IPS-20b (cell line): ENCODE results near the gene FOXO3.

ENCODE experiments used
- H3K27ac ChIP-seq: one replicate; pipeline ENCODE4 v1.5.1; 2013; ENCODE audit warnings: low read length
- H3K27me3 ChIP-seq: 2 replicates; pipeline ENCODE4 v1.6.1; 2013; ENCODE audit warnings: mild to moderate bottlenecking, low read length, inconsistent platforms; ENCODE audit not compliant: insufficient read depth
- H3K36me3 ChIP-seq: 2 replicates; pipeline ENCODE4 v1.6.1; 2013; ENCODE audit warnings: low read depth, mild to moderate bottlenecking, inconsistent platforms, low read length, moderate library complexity; ENCODE audit not compliant: insufficient read depth
- H3K4me1 ChIP-seq: 2 replicates; pipeline ENCODE4 v1.6.1; 2013; ENCODE audit warnings: mild to moderate bottlenecking, control low read depth, inconsistent platforms, low read length, moderate library complexity; ENCODE audit not compliant: insufficient read depth
- H3K4me3 ChIP-seq: 2 replicates; pipeline ENCODE4 v1.5.1; 2013; ENCODE audit warnings: mild to moderate bottlenecking, low read length, inconsistent platforms
- H3K9ac ChIP-seq: 2 replicates; pipeline ENCODE4 v1.6.1; 2013; ENCODE audit warnings: low read depth, mild to moderate bottlenecking, inconsistent platforms, low read length, moderate library complexity
- H3K9me3 ChIP-seq: 2 replicates; pipeline ENCODE4 v1.6.1; 2013; ENCODE audit warnings: mild to moderate bottlenecking, low read depth, low read length, inconsistent platforms; ENCODE audit not compliant: insufficient read depth

The FOXO3 gene

DNA sequence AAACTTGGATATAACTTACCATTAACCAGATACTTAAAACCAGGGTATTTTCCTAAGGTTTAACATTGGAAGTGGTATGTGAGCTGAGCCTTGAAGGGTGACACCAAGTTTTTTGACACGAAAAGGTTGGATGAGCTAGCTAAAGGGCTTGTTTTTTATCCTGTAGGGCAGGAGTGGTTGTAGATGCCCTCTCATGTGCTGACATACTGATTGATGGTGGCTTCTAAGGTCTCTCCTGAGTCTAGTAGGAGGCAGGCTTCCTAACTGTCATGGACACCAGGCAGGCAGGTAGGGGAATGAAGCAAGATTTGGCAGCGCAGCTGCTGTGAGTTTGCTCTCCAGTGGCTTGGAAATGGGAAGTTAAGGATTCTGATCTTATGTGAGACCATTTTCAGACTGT is 66.1 kb downstream of the FOXO3 start:
- Histone ChIP-seq H3K4me3 (no peak overlapping the region), H3K9me3 (no peaks in the 10 kb centered on the region), H3K4me1 (peaks cover 16% of the 10 kb centered on the region), H3K36me3 (no peaks in the 10 kb centered on the region), H3K27me3 (no peaks in the 10 kb centered on the region), H3K9ac (no peak overlapping the region), H3K27ac (no peak overlapping the region)

DNA sequence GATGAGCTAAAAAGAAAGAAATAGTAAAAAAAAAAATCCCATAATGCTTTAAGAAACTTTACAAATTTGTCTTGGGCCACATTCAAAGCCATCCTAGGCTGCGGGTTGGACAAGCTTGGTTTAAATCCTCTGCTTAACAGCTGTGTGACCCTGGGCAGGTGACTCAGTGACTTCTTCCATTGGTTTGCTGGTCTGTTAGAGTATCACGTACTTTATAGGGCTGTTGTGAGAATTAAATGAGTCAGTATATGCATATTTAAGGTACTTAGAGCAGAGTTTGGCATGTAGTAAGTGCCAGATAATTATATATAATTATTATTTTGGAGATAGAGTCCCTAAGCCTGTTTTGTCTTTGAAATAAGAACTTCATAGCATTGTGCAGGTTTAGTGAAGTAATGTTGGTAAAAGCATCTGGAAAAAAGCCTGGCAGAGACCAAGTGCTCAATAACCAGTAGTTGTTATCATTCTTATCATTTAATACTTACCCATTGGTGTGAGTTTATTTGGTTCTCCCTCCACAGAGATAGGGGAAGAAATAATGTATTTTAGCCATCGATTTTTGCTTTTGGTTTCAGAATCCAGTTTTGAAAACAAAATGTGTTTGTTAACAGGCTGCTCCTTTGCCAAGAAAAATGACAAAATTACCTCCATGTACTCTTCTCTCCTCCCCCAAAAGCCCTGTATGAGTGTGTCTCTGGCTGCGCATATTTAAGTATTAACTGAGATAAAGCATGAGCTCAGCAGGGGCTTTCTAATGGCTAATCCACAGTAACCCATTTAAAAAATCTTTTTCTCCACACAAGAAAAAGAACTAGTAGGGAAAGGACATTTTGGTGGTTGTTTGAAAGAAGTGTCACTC is 67.2 kb downstream of the FOXO3 start:
- no peak overlapping the region for H3K9ac ChIP-seq
- H3K4me1 ChIP-seq, result peaks cover 22% of the 10 kb centered on the region
- no peaks in the 10 kb centered on the region for H3K36me3 ChIP-seq
- H3K27ac ChIP-seq, result no peak overlapping the region
- H3K4me3 ChIP-seq, result no peak overlapping the region
- H3K27me3 ChIP-seq, result no peaks in the 10 kb centered on the region
- H3K9me3 ChIP-seq, result no peaks in the 10 kb centered on the region

DNA sequence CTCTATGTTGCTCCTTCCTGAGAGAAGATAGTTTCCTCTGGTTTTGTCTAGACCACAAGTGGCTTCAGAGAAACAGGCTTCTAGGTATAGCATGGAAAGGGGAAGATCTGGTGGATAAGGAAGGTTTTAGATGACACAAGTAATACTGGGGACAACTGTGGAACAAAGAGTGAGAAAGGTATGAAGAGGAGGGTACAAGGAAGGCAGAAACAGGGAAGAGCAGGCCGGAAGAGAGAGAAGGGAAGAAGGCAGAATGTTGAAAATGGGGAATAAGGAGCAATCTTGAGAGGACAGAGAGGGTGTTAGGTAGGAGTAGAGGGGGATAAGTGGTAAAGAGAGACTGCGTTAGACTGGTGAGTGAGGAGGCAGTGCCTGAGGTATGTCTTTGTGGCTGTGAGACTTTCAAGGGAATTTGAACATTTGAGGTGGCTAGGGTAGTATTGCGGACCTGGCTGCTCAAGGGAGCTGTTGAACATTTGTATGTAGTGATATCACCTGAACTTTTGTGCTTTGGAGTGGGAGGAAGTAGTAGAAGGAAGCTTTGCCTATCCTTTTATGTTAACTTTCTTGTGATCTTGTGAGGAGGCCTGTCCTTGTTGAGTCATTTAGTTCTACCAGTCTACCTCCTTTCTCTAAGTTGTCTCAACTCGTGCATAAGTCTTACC is 69.5 kb downstream of the FOXO3 start:
- H3K36me3 ChIP-seq, result no peaks in the 10 kb centered on the region
- no peak overlapping the region for H3K4me3 ChIP-seq
- H3K9ac ChIP-seq, result no peak overlapping the region
- H3K9me3 ChIP-seq, result no peaks in the 10 kb centered on the region
- H3K4me1 ChIP-seq, result peaks cover 28% of the 10 kb centered on the region
- no peak overlapping the region for H3K27ac ChIP-seq
- no peaks in the 10 kb centered on the region for H3K27me3 ChIP-seq

DNA sequence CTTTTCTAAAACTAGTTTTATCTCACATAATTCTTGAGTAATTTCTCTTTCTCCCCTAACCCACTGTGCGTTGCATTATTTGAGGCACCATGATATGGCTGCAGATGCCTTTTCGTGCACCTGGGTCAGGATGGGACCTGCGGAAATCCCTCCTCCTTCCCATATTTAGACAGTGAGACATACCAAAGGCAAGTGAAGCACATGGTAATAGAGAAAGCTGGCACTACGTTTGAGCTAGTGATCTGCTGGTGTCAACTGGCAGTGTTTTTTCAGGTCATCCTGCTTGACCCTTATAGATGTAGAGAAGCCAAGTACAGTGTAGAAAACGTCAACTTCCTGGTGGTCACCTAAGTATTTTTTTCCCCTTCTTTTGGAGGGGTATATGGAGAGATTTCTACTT is 71.7 kb downstream of the FOXO3 start:
- H3K4me1 ChIP-seq, result peaks cover 28% of the 10 kb centered on the region
- no peak overlapping the region for H3K27ac ChIP-seq

DNA sequence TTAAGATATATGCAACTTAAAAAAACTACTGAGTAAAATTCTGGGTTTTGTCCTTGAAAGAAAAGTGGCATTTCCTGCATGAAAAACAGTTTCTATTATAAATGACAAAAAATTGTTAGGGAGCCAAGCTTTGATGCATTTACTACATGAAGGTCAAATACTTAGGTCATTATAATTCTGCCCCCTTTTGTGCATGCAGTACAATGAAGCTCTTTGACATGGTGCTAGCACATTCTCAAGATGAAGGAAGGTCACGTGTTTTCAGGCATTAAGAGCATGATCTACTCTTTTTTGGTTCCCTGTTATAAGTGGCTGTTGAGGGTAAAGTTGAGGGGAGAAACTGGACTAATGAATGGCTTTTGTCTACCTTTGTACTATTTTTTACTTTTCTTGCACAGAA is 72.7 kb downstream of the FOXO3 start:
- Histone ChIP-seq H3K4me1 (peaks cover 20% of the 10 kb centered on the region), H3K27me3 (no peaks in the 10 kb centered on the region), H3K4me3 (no peak overlapping the region), H3K9me3 (no peaks in the 10 kb centered on the region), H3K9ac (no peak overlapping the region), H3K27ac (no peak overlapping the region), H3K36me3 (no peaks in the 10 kb centered on the region)

More for the DNA sequence above, 71.7 kb downstream of the FOXO3 start:
- Histone ChIP-seq H3K4me3 (no peak overlapping the region), H3K9me3 (no peaks in the 10 kb centered on the region), H3K36me3 (no peaks in the 10 kb centered on the region), H3K27me3 (no peaks in the 10 kb centered on the region), H3K9ac (no peak overlapping the region)

DNA sequence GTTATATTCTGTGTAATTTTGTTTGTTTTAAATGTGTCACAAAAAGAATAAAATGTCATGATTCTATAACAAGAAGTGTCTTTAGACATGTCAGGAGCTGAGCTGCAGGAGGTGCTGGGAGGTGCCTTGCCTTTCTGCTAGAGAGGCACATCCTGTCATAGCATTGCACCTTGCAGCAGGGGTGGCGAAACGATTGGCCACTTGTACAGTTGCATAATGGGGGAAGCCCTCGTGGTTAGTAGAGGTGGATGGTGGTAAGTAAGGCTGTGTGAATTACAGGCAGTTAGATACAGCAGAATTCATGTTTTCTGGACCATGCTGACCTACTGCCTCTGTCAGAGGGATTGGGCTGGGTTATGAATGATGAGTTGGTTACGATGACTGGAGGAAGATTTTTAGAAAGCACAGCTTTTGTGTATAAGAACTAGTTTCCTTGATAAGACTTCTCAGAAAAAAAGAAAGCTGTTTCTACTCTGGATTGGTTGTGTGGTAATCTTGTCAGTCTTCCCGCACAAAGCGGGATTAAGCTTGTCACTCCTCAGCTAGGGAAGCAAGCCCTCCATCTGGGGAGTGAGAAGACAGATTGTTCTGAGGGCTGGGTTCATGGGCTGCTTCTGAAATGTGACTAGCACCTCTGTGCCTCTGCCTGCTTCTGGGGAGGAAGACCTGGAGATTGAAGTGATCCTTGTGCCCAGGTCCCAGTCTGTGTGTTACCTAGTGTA is 74.9 kb downstream of the FOXO3 start:
- H3K9me3 ChIP-seq, result no peaks in the 10 kb centered on the region

DNA sequence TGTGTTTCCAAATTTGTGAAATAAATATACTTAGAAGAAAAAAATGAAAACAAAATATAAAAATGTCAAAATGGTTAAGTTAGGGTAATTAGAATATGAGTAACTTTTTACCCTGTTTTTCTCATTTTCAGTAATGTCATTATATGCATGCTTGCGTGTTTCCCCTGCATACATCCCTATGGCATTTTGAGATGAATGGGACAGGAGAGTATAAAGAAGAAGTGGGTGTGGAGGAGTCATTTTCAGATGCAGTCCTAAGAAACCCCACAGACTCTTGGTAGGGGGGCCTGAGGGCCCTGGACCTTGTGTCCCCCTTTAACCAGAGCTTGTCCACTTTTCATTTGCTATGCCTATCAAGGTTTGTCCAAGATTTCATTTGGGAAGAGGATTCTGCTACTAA is 77.2 kb downstream of the FOXO3 start:
- H3K4me1 ChIP-seq, result peaks cover 24% of the 10 kb centered on the region
- H3K4me3 ChIP-seq, result no peak overlapping the region
- no peaks in the 10 kb centered on the region for H3K27me3 ChIP-seq
- H3K27ac ChIP-seq, result no peak overlapping the region
- H3K36me3 ChIP-seq, result no peaks in the 10 kb centered on the region
- H3K9ac ChIP-seq, result no peak overlapping the region
- no peaks in the 10 kb centered on the region for H3K9me3 ChIP-seq

More for the DNA sequence above, 74.9 kb downstream of the FOXO3 start:
- Histone ChIP-seq H3K4me3 (no peak overlapping the region), H3K36me3 (no peaks in the 10 kb centered on the region), H3K27me3 (no peaks in the 10 kb centered on the region), H3K4me1 (peaks cover 23% of the 10 kb centered on the region), H3K9ac (no peak overlapping the region), H3K27ac (no peak overlapping the region)

DNA sequence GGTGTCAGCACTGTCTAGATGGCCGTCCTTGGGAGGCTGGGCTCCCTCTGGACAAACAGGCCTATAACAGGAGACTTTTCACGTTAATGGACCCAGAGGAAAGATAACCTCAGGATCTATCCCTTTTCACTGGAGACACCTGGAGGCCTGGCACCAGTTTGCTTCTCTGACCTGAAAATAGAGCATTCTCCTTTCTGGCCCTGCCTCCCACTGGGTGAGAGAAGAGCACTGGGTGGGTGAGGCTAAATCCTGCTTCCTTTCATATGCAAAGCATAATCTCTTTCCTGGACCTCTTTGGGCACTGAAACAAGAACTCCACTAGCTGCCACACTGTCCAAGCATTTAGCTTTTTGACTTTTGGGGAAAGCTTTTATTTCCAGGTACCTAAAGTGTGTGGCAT is 78.3 kb downstream of the FOXO3 start:
- H3K4me3 ChIP-seq, result no peak overlapping the region
- H3K9ac ChIP-seq, result no peak overlapping the region
- H3K27me3 ChIP-seq, result no peaks in the 10 kb centered on the region
- no peaks in the 10 kb centered on the region for H3K36me3 ChIP-seq
- H3K27ac ChIP-seq, result no peak overlapping the region
- no peaks in the 10 kb centered on the region for H3K9me3 ChIP-seq
- peaks cover 18% of the 10 kb centered on the region for H3K4me1 ChIP-seq

DNA sequence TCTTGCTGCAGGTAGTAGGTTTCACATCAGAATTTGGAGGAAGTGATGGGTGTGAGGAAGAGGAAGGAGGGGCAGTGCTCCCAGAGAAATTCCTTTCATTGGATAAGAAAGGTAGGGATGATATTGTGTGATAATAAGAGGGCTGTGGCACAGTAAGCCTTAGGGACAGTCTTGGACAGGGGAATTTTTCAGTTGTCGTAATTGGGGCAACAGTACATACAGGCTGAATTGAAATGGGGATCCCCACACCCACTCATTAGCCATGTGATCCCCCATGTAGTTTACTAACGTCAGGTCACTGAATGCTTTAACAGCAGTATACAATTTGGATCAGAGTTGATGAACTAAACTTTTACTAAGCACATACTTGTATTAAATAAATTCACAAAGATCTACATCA is 79.4 kb downstream of the FOXO3 start:
- Histone ChIP-seq H3K9ac (no peak overlapping the region), H3K4me1 (peaks cover 18% of the 10 kb centered on the region), H3K27ac (no peak overlapping the region), H3K36me3 (no peaks in the 10 kb centered on the region), H3K4me3 (no peak overlapping the region), H3K27me3 (no peaks in the 10 kb centered on the region), H3K9me3 (no peaks in the 10 kb centered on the region)

DNA sequence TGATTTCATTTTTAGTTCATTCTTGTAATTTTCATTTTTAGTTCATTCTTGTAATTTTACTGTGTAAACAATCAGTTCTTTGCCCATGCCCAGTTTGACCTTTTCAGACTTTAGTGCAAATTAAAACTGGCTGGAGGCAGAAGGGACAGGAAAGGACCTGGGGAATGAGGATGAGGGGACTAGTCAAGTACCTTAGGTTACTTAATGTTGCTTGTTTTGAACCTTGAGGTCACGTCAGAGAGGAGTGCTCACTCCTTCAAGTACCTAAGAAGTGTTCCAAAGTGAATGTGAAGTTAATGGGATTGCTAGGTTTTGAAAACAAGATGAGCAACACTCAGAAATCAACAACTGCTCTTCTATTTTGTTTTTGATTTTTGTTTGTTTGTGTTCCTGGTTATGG is 82.5 kb downstream of the FOXO3 start:
- no peak overlapping the region for H3K4me3 ChIP-seq
- H3K27me3 ChIP-seq, result no peaks in the 10 kb centered on the region

DNA sequence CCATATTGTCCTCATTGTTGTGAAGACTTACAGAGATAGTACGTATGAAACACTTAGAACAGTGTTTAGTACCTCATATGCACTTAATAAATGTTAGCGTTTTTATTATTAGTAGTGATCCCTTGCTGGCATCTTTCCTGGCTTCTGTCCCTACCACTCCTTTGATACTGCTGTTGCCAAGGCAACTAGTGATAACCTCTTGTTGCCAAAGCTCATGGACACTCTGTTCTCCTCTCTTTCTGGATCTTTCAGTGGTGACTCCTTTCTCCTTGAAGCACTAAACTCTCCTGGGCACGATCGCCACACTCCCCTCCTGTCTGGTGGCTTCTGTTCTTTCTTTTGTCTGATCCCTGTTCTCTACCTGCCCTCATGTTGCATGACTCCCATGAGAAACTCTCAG is 83.5 kb downstream of the FOXO3 start:
- H3K27ac ChIP-seq, result no peak overlapping the region
- H3K4me3 ChIP-seq, result no peak overlapping the region
- no peaks in the 10 kb centered on the region for H3K36me3 ChIP-seq
- no peaks in the 10 kb centered on the region for H3K27me3 ChIP-seq
- H3K4me1 ChIP-seq, result peaks cover 12% of the 10 kb centered on the region
- no peak overlapping the region for H3K9ac ChIP-seq
- H3K9me3 ChIP-seq, result no peaks in the 10 kb centered on the region

More for the DNA sequence above, 82.5 kb downstream of the FOXO3 start:
- no peak overlapping the region for H3K9ac ChIP-seq
- H3K4me1 ChIP-seq, result peaks cover 21% of the 10 kb centered on the region
- no peaks in the 10 kb centered on the region for H3K36me3 ChIP-seq
- H3K27ac ChIP-seq, result no peak overlapping the region
- no peaks in the 10 kb centered on the region for H3K9me3 ChIP-seq
